HUDEP-2 (cell line): ENCODE data around the gene PEX6.

Experiments used
- DNase-seq, 76 experiments: peaks; one replicate each; lab custom pipeline; 2025; ENCODE audit not compliant: unreplicated experiment in 76 of 76; lab: John Stamatoyannopoulos, UW

Gene PEX6

GRCh38 chr6:42978839-42979522 is at the start of gene PEX6:
Gene PEX6, minus strand, starts transcription at chr6:42979181. Its CDS starts 31 bp downstream, at chr6:42979150.
- peak in 74 of 76 experiments; percentile 78 to 97 (median 92) for DNase-seq

- DNase-seq = no peak
Measured at GRCh38 chr6:43026365-43026764, 47.4 kb upstream of the PEX6 start.

GRCh38 chr6:43024436-43024835 is 45.5 kb upstream of the PEX6 start:
- DNase-seq = no peak

GRCh38 chr6:43021270-43022047 is 42.5 kb upstream of the PEX6 start, which contains the start of gene RRP36:
Gene RRP36, plus strand, starts transcription at chr6:43021623. Its CDS starts 32 bp downstream, at chr6:43021655.
- DNase-seq = peak in 72 of 76 experiments; percentile 23 to 88 (median 68)

GRCh38 chr6:43020847-43021246 is 41.9 kb upstream of the PEX6 start:
- no peak for DNase-seq

GRCh38 chr6:43020052-43020705 is 41.2 kb upstream of the PEX6 start:
- DNase-seq = no peak

GRCh38 chr6:43019152-43019551 is 40.2 kb upstream of the PEX6 start:
- no peak for DNase-seq

GRCh38 chr6:43016943-43017334 is 38.0 kb upstream of the PEX6 start:
- DNase-seq = peak in 8 of 76 experiments; percentile 13 to 34 (median 16)

- DNase-seq = peak in 27 of 76 experiments; percentile 6 to 41 (median 28)
Measured at GRCh38 chr6:43016176-43016942, 37.4 kb upstream of the PEX6 start.

- no peak for DNase-seq
Measured at GRCh38 chr6:43014434-43014909, 35.5 kb upstream of the PEX6 start.

GRCh38 chr6:43013843-43014433 is 35.0 kb upstream of the PEX6 start, which contains the start of the genes KLHDC3 and MEA1:
Gene KLHDC3, plus strand, starts transcription at chr6:43014249. Its CDS starts 2,944 bp downstream, at chr6:43017193.
Gene MEA1, minus strand, starts transcription at chr6:43013946. Its CDS starts 133 bp downstream, at chr6:43013813.
- DNase-seq = peak in 75 of 76 experiments; percentile 92 to 100 (median 100)

GRCh38 chr6:43013097-43013842 is 34.3 kb upstream of the PEX6 start:
- peak in 61 of 76 experiments; percentile 20 to 92 (median 69) for DNase-seq

GRCh38 chr6:43012364-43012763 is 33.4 kb upstream of the PEX6 start:
- DNase-seq = no peak

GRCh38 chr6:43011207-43011606 is 32.2 kb upstream of the PEX6 start:
- no peak for DNase-seq

- DNase-seq = peak in 60 of 76 experiments; percentile 9 to 68 (median 45)
Measured at GRCh38 chr6:43009124-43009523, 30.1 kb upstream of the PEX6 start.

- no peak for DNase-seq
Measured at GRCh38 chr6:43007126-43007525, 28.1 kb upstream of the PEX6 start.

GRCh38 chr6:43006251-43006650 is 27.3 kb upstream of the PEX6 start:
- no peak for DNase-seq

- no peak for DNase-seq
Measured at GRCh38 chr6:43005844-43006243, 26.9 kb upstream of the PEX6 start.

- DNase-seq = no peak
Measured at GRCh38 chr6:43001843-43002242, 22.9 kb upstream of the PEX6 start.
